ENCODE data around the gene SHISAL1. TPM values are rescaled to one million over a fixed set of nuclear protein-coding genes. Genes with fewer than 3 reads are reported as not detected.

SHISAL1 gene
- polyA plus RNA-seq, 3 donors: 1.4 to 2.7 (median 1.9) TPM

- DNase-seq: no peak
Observed at GRCh38 chr22:44342347-44342956, 29.7 kb upstream of the SHISAL1 start.

GRCh38 chr22:44341431-44342346, 28.9 kb upstream of the SHISAL1 start:
- DNase-seq: peak; percentile 67

GRCh38 chr22:44340271-44341239, 27.8 kb upstream of the SHISAL1 start:
- peak; percentile 69 for DNase-seq

- no peak for DNase-seq
Observed at GRCh38 chr22:44338906-44339305, 26.2 kb upstream of the SHISAL1 start.

GRCh38 chr22:44338177-44338810, 25.5 kb upstream of the SHISAL1 start:
- no peak for DNase-seq

- DNase-seq: no peak
Observed at GRCh38 chr22:44337678-44338004, 24.9 kb upstream of the SHISAL1 start.

- DNase-seq: no peak
Observed at GRCh38 chr22:44336962-44337677, 24.4 kb upstream of the SHISAL1 start.

- no peak for DNase-seq
Observed at GRCh38 chr22:44335903-44336803, 23.4 kb upstream of the SHISAL1 start.

- no peak for DNase-seq
Observed at GRCh38 chr22:44335066-44335839, 22.5 kb upstream of the SHISAL1 start.

- no peak for DNase-seq
Observed at GRCh38 chr22:44333847-44334635, 21.3 kb upstream of the SHISAL1 start.

GRCh38 chr22:44332946-44333345, 20.2 kb upstream of the SHISAL1 start:
- no peak for DNase-seq

GRCh38 chr22:44331881-44332714, 19.3 kb upstream of the SHISAL1 start:
- no peak for DNase-seq

- no peak for DNase-seq
Observed at GRCh38 chr22:44330744-44331660, 18.3 kb upstream of the SHISAL1 start.

- DNase-seq: no peak
Observed at GRCh38 chr22:44330188-44330743, 17.5 kb upstream of the SHISAL1 start.

GRCh38 chr22:44329179-44329796, 16.5 kb upstream of the SHISAL1 start:
- no peak for DNase-seq
